NCI-H345 (cell line): ENCODE results near the gene CHMP4A.

Experiments used
- DNase-seq: peaks from one replicate; lab custom pipeline; 2025; lab: John Stamatoyannopoulos, UW

The CHMP4A gene

GRCh38 chr14:24212924-24213865 lies at the start of gene CHMP4A:
TSS of gene CHMP4A (minus strand) at chr14:24213488. CDS start at chr14:24213439, 49 bp downstream.
- peak; percentile 96 for DNase-seq

- no peak for DNase-seq
Measured at GRCh38 chr14:24261969-24262327, 48.7 kb upstream of the CHMP4A start.

DNA sequence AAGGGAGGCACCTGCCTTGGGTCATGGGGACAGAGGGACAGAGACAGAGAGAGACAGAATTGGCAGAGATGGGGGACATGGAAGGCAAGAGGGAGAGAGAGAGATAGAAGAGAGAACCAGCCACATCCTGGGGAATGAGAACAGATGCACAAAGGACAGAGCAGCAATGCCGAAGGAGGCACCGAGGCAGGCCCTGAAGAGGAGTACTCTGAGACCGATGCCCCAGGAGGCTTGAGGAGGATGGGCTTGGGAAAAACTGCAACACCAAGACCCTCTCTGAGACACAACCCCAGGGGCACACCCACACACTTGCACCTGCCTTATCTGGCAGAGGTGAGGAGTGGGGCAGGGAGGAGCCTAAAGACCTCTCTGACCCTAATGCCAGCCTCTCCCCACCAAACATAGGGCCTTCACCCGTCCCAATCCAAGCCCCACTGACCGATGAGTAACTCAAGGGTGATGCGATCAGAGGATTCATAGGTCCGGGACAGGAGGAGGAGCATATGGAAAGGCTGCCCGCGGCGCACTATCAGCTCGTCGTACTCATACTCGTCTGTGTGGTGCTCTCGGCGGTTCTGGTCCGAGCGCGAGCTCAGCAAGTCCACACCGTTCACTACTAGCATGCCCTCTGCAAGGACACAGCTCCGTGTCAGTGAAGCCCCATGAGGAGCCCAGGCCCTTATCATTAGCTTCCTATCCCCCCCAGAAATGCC lies 48.1 kb upstream of the CHMP4A start:
- no peak for DNase-seq

GRCh38 chr14:24260780-24261157 lies 47.5 kb upstream of the CHMP4A start:
- no peak for DNase-seq

DNA sequence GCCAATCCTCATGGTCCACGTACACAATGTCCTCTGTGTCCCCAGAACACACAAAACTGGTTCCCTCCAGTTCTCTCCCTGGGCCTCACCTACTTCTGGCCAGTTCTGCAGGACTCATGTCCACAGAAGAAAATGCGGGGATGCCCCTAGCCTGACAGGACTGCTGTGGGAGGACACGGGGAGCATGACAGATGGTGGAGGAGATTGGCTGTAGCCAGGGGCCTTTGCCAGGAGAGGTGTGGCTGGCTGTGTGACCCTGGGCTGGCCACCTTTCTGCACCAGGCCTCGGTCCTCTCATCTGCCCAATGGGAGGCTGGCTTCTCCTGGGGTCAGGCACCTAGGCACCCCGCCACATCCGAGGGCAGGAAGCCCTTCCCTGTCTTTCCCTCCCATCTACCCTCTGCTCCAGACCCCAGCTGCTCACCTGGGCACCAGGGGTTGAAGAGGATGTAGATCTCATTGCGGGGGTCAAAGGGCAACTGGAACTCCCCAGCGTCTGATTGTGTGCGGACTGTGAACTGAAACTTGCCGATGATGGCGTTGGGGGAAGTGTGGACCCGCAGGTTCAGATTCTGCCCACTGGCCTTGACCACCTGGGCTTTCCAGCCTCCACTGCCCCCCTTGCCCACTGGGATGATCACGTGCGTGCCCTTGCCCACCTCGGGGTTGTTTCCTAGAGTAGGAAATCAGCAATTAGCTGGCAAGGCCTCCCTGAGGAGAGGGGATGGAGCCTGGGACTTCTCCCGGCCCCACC lies 46.9 kb upstream of the CHMP4A start:
- DNase-seq, result no peak

- DNase-seq, result no peak
Measured at GRCh38 chr14:24259282-24260025, 46.2 kb upstream of the CHMP4A start.

DNA sequence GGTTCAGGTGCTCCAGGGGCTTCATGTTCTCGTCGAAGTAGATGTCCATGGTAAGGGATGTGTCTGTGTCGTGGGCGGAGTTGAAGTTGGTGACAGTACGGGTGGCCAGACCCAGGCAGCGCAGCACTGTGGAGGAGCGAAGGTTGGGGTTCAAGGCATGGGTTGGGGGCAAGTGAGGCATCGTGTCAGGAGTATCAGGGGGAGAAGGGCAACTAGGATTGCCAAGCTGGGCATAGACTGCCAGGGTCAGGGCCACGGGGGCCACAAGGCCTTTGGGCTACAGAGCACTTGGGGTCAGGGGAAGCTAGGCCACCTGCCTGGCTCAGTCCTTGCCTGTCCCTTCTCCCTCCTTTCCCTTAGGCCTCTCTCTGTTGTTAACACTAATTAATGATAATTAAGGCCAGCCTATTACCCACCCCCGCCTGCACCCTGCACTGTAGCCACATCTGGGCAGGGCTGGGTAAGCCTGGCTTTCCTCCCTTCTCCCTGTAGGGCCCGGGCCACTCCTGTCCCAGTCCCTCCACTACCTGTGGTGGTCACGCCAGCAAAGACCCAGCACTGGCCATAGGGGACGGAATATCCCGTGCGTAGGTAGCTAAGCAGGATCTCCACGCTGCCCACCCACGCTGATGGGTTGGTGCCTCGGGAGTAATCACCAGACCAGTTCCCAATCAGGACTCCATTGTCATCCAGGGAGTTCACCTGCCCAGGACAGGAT lies 45.4 kb upstream of the CHMP4A start:
- no peak for DNase-seq

DNA sequence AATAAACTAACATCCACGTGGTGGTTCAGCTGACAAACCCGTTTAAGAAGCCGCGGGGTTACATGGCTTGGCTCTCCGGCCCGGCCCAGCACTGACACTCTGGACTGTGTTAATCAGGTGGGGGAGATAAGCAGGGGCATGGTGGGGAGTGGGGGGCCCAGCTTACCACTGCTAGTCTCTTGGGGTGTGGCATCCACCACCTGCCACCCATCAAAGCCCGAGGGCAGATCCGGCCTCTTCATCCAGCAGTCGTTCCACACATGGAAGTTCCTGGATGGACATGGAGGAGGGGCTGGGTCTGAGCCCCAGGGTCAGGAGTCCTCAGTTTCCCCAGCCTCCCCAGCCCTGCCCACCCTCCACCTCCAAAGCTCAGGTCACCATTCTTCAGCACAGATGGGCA lies 44.8 kb upstream of the CHMP4A start:
- DNase-seq, result no peak

GRCh38 chr14:24256960-24257359 lies 43.7 kb upstream of the CHMP4A start:
- no peak for DNase-seq

DNA sequence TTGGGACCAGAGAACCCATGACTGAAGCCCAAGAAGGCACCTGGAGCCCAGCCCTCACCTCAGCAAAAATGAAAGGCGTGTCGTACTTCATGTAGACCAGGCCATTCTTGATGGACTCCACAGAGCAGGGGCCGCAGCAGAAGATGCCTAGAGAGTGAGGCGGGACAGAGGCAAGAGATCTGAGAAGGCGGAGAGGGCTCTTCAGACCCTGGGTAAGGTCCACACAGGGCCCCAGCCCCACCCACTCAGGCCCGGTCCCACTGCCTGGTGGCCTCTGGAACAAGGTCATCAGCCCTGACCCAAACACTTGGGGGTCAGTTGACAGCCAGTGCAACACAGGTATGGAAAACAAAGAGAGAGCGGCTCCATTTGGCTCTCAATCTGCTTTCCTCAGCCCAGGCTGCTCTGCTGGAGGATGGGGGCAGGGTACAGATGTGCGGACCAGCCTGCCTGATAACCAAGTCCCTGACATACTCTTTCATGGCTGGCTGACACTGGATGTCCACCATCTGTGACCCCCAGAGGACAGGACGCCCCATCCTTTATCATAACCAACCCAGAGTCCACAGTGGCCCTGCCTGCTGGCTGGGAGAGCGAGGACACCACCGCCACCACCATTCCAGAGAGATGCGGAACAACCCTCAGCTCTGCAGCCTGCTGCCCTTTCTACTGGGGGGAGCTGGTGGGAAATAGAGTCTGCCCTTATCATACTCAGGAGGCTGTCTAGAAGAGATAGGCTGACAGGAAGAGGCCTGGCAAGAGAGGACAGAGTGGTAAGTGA lies 42.8 kb upstream of the CHMP4A start:
- no peak for DNase-seq

DNA sequence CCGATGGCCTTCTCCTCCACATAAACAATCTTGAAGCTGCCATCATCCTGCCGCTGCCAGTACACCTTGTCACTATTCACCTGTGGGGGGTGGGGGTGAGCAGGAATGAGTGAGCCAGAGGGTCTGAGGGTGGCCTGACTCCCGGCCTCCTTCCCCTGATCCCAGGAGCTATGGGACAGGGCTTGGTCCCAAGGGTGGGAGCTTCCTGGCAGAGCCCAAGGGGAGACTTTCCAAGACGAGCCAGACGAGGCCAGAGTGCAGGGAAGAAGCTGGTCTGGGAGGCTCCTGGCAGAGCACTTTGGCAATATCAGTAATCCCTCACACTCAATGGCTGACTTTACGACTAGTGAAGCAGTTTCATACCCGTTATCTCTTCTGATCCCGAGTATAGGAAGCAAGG lies 42.1 kb upstream of the CHMP4A start:
- no peak for DNase-seq

GRCh38 chr14:24254630-24255392 lies 41.5 kb upstream of the CHMP4A start:
- no peak for DNase-seq

GRCh38 chr14:24253936-24254335 lies 40.6 kb upstream of the CHMP4A start:
- no peak for DNase-seq

- no peak for DNase-seq
Measured at GRCh38 chr14:24252289-24253124, 39.2 kb upstream of the CHMP4A start.

DNA sequence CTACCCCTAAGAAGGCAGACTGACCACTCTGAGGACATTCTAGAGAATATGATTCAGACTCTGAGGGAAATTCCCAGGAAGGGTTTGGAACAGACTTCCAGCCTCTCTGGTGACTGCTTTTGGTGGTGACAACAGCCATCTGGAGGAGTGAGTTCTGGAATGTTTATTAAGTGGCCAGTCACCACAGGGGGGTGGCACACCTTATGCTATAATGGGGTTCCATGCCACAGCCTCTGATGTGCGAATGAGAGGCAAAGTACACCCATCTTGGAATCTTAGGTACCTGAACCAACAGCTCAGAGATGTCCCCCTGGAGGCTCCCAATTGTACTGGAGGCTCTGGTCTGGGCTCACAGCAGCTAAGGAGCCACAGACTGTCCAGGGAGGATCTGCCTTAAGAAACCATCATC lies 38.6 kb upstream of the CHMP4A start:
- DNase-seq, result no peak

DNA sequence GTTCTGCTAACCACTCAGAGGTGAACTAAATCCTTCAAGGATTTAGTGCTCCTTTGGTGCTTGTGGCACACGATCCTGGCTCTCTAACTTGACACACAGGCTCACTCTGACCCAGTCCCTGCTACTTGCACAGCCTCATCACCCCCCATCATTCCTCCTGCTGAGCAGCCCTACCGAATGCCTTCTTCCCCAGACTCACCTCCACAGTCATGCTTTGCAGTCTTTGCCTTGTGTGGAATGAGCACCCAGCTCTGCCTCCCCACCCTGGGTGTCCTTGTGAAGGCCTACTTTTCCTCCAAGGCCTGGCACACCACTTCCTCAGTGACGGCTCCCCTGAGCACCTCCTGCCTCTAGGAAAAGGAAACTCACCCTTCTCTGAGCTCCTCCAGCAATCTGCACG lies 37.1 kb upstream of the CHMP4A start:
- DNase-seq, result no peak

DNA sequence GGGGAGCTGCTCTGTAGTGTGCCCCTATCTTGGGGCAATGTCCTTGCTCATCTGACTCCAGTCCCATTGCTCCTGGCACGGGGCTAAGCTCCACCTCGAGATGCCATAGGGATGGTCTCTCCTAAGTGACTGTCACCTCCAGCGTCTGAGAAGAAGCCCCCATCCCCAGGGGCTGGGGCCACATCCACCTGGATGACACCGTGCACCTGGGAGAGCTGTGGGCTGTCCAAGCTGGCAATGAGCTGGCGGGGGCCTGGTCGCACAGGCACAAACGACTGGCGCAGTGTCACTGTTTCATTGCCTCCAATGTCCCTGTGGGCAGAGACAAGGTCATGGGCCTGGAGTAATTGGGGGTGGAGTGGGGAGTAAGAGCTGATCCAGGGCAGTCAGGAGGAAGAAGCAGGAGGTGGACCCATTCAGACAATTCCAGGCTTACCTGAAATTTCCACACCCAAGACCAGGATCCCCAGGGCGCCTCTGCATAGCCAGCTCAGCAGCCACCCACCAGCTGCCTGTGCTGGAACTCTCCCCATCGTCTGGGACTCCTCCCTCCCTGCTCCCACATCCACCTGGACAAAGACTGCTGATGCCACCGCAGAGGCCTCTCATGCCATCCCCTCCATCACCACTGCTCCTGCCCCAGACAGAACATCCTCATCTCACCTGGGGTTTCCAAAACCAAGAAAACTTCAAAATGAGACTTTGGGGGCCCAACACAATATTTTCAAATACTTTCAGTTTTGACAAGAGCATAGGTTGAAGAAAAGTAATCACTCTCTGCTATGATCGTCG lies 36.1 kb upstream of the CHMP4A start:
- no peak for DNase-seq

DNA sequence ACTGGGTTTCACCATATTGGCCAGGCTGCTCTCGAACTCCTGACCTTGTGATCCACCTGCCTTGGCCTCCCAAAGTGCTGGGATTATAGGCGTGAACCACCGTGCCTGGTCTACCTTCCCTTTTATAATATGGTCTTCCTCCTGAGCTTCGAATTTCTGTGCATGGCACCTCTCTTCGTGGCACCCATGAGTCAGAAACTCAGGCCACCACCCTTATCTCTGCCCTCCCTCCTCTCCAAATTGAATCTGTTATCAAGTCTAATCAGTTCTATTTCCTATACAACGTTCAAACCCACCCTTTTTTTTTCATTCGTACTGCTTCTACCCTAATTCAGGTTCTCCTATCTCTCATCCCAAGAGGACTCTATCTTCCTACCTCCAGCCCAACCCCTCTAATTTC lies 34.1 kb upstream of the CHMP4A start:
- DNase-seq, result no peak
